ENCODE measurements around the gene C1orf53.
"Not testable (repeated sequence)": the region's sequence is repeated elsewhere in the genome, so short reads cannot be mapped to it uniquely, and the experiment has no call there.

Gene C1orf53

DNA sequence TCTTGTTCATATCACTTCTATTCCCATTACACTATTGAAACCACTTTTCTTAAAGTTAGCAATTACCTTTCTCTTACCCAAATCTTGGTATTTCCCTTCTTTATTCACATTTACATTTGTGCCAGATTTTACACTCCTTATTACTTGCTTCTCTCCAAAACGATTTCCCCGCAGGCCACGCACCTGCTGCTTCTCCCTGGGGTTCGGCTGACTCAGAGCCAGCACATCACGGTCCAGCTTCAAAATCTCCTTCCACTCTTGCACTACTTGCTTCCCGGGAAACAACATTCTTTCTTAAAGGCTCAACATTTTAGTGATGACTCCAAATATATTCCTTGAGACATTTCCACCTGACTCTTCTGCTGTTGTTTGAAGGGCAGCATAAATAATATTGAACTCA, 35.5 kb downstream of the C1orf53 start:
- no peaks in the 10 kb centered on the region for H3K4me1 ChIP-seq
- TF ChIP-seq Cebpa-rat (IDR thresholded peaks at IDR 0.05) = no peak
- H3K27ac ChIP-seq = no peak overlapping the region
- H3K4me3 ChIP-seq = no peak overlapping the region
- H3K4me2 ChIP-seq = no peak overlapping the region
- H4K20me1 ChIP-seq = no peaks in the 10 kb centered on the region
- no peak overlapping the region for H3K9ac ChIP-seq
- no peaks in the 10 kb centered on the region for H3K36me3 ChIP-seq
- H3K27me3 ChIP-seq = no peaks in the 10 kb centered on the region
- no peaks in the 10 kb centered on the region for H3K9me3 ChIP-seq

- not testable (repeated sequence) for H3K4me3 ChIP-seq, H3K27ac ChIP-seq, H3K36me3 ChIP-seq, H3K27me3 ChIP-seq, H3K9me3 ChIP-seq, H4K20me1 ChIP-seq, H3K9ac ChIP-seq, H3K4me1 ChIP-seq, H3K4me2 ChIP-seq
Measured at GRCh38 chr1:197939159-197939980, 36.9 kb downstream of the C1orf53 start.

GRCh38 chr1:197942042-197942441, 39.6 kb downstream of the C1orf53 start:
- no peaks in the 10 kb centered on the region for H3K4me1 ChIP-seq
- no peak overlapping the region for H3K4me3 ChIP-seq
- no peaks in the 10 kb centered on the region for H4K20me1 ChIP-seq
- H3K9me3 ChIP-seq = no peaks in the 10 kb centered on the region
- H3K4me2 ChIP-seq = no peak overlapping the region
- no peak overlapping the region for H3K27ac ChIP-seq
- no peaks in the 10 kb centered on the region for H3K27me3 ChIP-seq
- TF ChIP-seq Cebpa-rat (IDR thresholded peaks at IDR 0.05) = no peak
- no peaks in the 10 kb centered on the region for H3K36me3 ChIP-seq
- no peak overlapping the region for H3K9ac ChIP-seq

- Histone ChIP-seq H3K4me1 (no peaks in the 10 kb centered on the region), H3K27me3 (no peaks in the 10 kb centered on the region), H3K9ac (no peak overlapping the region), H3K36me3 (no peaks in the 10 kb centered on the region), H4K20me1 (no peaks in the 10 kb centered on the region), H3K4me2 (no peak overlapping the region), H3K4me3 (no peak overlapping the region), H3K27ac (no peak overlapping the region), H3K9me3 (no peaks in the 10 kb centered on the region)
- no peak for TF ChIP-seq Cebpa-rat (IDR thresholded peaks at IDR 0.05)
Measured at GRCh38 chr1:197944485-197944884, 42.1 kb downstream of the C1orf53 start.

DNA sequence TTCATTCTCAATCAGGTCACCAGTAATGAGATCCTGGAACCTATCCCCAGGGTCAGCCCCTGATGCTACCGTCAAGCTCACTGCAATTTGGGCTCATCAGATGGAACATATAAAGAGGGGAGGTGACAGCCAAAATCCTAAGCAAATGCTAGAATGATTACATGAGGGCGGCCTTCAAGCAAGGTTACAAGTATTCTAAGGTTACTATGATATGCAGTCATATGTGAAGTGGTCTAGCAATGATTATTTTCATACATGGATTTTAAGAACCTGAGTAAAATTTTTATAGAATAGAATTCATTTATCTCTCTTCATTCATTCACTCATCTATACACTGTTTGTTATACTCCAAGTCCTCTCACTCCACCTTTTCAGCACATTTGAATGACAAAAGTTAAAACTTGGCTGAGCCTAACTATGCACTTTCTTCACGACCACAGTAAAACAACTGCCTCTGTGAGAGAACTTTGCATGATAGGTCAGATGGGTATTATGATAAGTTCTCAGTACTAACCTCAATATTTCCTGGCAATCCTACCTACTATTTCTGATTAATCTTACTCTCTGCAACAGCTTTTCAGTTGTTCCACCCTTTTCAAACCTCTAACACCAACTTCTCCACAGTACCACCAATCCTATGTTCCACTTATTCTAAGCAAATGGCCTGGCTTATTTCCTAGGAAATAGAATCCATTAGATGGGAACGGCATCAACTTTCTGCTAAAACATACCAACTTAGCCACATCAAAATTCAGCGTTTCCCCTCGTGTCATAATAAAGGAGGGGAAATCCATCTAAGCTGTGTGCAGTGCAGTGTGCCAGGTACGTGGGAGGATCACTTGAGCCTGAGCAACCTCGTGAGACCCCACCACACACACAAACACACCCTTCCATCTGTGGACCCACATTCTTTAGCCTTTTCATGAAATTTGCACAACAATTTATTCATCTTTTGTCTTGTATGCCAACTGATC, 46.8 kb downstream of the C1orf53 start:
- Histone ChIP-seq H3K4me3 (no peak overlapping the region), H3K4me2 (no peak overlapping the region), H3K4me1 (no peaks in the 10 kb centered on the region), H3K36me3 (no peaks in the 10 kb centered on the region), H3K9me3 (no peaks in the 10 kb centered on the region), H3K27ac (no peak overlapping the region), H3K27me3 (no peaks in the 10 kb centered on the region), H3K9ac (no peak overlapping the region), H4K20me1 (no peaks in the 10 kb centered on the region)
- no peak for TF ChIP-seq Cebpa-rat (IDR thresholded peaks at IDR 0.05)

- Histone ChIP-seq H3K4me3 (no peak overlapping the region), H3K9me3 (no peaks in the 10 kb centered on the region), H4K20me1 (no peaks in the 10 kb centered on the region), H3K4me1 (no peaks in the 10 kb centered on the region), H3K27ac (no peak overlapping the region), H3K27me3 (no peaks in the 10 kb centered on the region), H3K9ac (no peak overlapping the region), H3K36me3 (no peaks in the 10 kb centered on the region), H3K4me2 (no peak overlapping the region)
- no peak for TF ChIP-seq Cebpa-rat (IDR thresholded peaks at IDR 0.05)
Measured at GRCh38 chr1:197951089-197951488, 48.7 kb downstream of the C1orf53 start.

DNA sequence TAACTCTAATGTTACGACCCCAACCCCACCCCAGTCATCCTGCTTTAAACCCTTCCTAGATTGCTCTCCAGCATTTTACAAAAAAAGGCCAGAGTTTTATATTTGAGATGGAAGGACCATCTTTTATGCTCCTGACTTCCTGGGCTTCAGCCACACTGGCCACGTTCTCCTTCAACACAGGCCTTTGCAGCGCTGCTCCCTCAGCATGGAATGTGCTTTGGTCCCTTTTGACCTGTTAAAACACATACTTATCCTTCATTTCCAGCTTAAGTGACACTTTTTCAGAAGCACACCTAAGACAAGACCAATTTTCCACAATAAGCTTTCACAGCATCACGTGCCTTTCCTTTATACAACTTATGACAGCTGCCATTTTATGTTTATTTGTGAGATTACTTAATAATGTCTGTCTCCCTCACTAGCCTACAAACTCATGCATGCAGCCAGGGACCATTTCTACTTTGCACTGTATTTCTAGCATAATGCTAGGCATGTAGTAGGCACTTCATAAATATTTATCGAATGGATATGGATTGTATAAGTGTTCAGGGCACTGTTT, 49.3 kb downstream of the C1orf53 start:
- Histone ChIP-seq H3K27me3 (no peaks in the 10 kb centered on the region), H3K9ac (no peak overlapping the region), H3K4me2 (no peak overlapping the region), H3K4me1 (no peaks in the 10 kb centered on the region), H4K20me1 (no peaks in the 10 kb centered on the region), H3K36me3 (no peaks in the 10 kb centered on the region), H3K9me3 (no peaks in the 10 kb centered on the region), H3K4me3 (no peak overlapping the region), H3K27ac (no peak overlapping the region)
- no peak for TF ChIP-seq Cebpa-rat (IDR thresholded peaks at IDR 0.05)

- H3K4me3 ChIP-seq, H3K27me3 ChIP-seq, H4K20me1 ChIP-seq, H3K36me3 ChIP-seq, H3K27ac ChIP-seq, H3K9ac ChIP-seq, H3K4me2 ChIP-seq, H3K4me1 ChIP-seq, H3K9me3 ChIP-seq: not testable (repeated sequence)
Measured at GRCh38 chr1:197953472-197953871, 51.0 kb downstream of the C1orf53 start.

- Histone ChIP-seq H3K36me3 (no peaks in the 10 kb centered on the region), H3K27me3 (no peaks in the 10 kb centered on the region), H3K9me3 (no peaks in the 10 kb centered on the region), H3K9ac (no peak overlapping the region), H4K20me1 (no peaks in the 10 kb centered on the region), H3K4me2 (no peak overlapping the region), H3K4me1 (no peaks in the 10 kb centered on the region), H3K27ac (no peak overlapping the region), H3K4me3 (no peak overlapping the region)
- no peak for TF ChIP-seq Cebpa-rat (IDR thresholded peaks at IDR 0.05)
Measured at GRCh38 chr1:197954718-197955418, 52.4 kb downstream of the C1orf53 start.

Data from BLaER1 (cell line).